GM12864 (cell line): ENCODE data around the gene MAPK13.

Experiments
- DNase-seq: peaks from one replicate; pipeline ENCODE4 v3.0.0-alpha.2; 2011; ENCODE audit warnings: low read depth
- H3K4me3 ChIP-seq: 2 replicates; pipeline ENCODE4 v1.5.1; 2011; ENCODE audit warnings: mild to moderate bottlenecking, low read depth, low read length, control low read depth
- CTCF ChIP-seq: IDR thresholded peaks from 2 replicates; pipeline ENCODE4 v1.5.1; 2011; ENCODE audit warnings: low read depth, mild to moderate bottlenecking, moderate library complexity, low read length, control low read depth, inconsistent platforms; ENCODE audit errors: missing control alignments

Gene MAPK13

GRCh38 chr6:36150283-36150682 lies 20.0 kb downstream of the MAPK13 start:
- TF ChIP-seq CTCF: no peak
- DNase-seq: no peak
- no peak overlapping the region for H3K4me3 ChIP-seq

- DNase-seq: no peak
- no peak overlapping the region for H3K4me3 ChIP-seq
- TF ChIP-seq CTCF: no peak
Observed at GRCh38 chr6:36154286-36154685, 24.0 kb downstream of the MAPK13 start.

GRCh38 chr6:36155662-36156061 lies 25.3 kb downstream of the MAPK13 start:
- DNase-seq: no peak
- no peak for TF ChIP-seq CTCF
- H3K4me3 ChIP-seq: no peak overlapping the region

GRCh38 chr6:36160147-36160760 lies 29.9 kb downstream of the MAPK13 start:
- no peak overlapping the region for H3K4me3 ChIP-seq
- TF ChIP-seq CTCF: no peak
- no peak for DNase-seq

GRCh38 chr6:36169023-36170007 lies 39.0 kb downstream of the MAPK13 start:
- no peak overlapping the region for H3K4me3 ChIP-seq

GRCh38 chr6:36170704-36171103 lies 40.4 kb downstream of the MAPK13 start:
- no peak for TF ChIP-seq CTCF
- H3K4me3 ChIP-seq: no peak overlapping the region
- no peak for DNase-seq

More at GRCh38 chr6:36169023-36170007, 39.0 kb downstream of the MAPK13 start:
- no peak for TF ChIP-seq CTCF
- no peak for DNase-seq

- no peak overlapping the region for H3K4me3 ChIP-seq
- no peak for TF ChIP-seq CTCF
- no peak for DNase-seq
Observed at GRCh38 chr6:36171573-36171972, 41.3 kb downstream of the MAPK13 start.
